Upper lobe of left lung (tissue), 6 donors: ENCODE measurements around the gene SPACDR. TPM values are rescaled to one million over a fixed set of nuclear protein-coding genes. Genes with fewer than 3 reads are reported as not detected.
"Not testable (repeated sequence)": the region's sequence is repeated elsewhere in the genome, so short reads cannot be mapped to it uniquely, and the experiment has no call there.

Experiments used
- ATAC-seq, 2 donors: fragments of 200-7000 bp; cut with Tn5 transposase; one replicate each; pipeline ENCODE4 v1.9.1; 2022; ENCODE audit warnings: mild to moderate bottlenecking in 2 of 2, moderate library complexity in 2 of 2; ENCODE audit not compliant: low FRiP score in 2 of 2
- DNase-seq, 2 donors: peaks; one replicate each; pipeline ENCODE4 v3.0.0-alpha.2; 2019 to 2020
- H3K27ac ChIP-seq, 4 donors: fragments of 200-600 bp; sonication (generic); one replicate each; pipeline ENCODE4 v1.5.1; 2016 to 2019
- H3K27me3 ChIP-seq, 4 donors: fragments of 200-600 bp; sonication (generic); one replicate each; pipeline ENCODE4 v1.5.1; 2017 to 2019
- H3K36me3 ChIP-seq, 4 donors: fragments of 200-600 bp; sonication (generic); one replicate each; pipeline ENCODE4 v1.5.1; 2016 to 2019
- H3K4me1 ChIP-seq, 4 donors: fragments of 200-600 bp; sonication (generic); one replicate each; pipeline ENCODE4 v1.5.1; 2018 to 2019
- H3K4me3 ChIP-seq, 4 donors: fragments of 200-600 bp; sonication (generic); one replicate each; pipeline ENCODE4 v1.5.1; 2017 to 2019; ENCODE audit warnings: mild to moderate bottlenecking in 2 of 4, moderate library complexity in 1 of 4
- H3K9me3 ChIP-seq, 4 donors: fragments of 200-600 bp; sonication (generic); one replicate each; pipeline ENCODE4 v1.5.1; 2018 to 2019
- CTCF ChIP-seq, 6 experiments: fragments of 450-650 bp in 4 of 6; fragments of 200-600 bp in 2 of 6; sonication (generic) in 2 of 6; IDR thresholded peaks; one replicate each; pipeline ENCODE4 v1.5.1; 2016 to 2019; ENCODE audit warnings: antibody characterized with exemption in 6 of 6
- EP300 ChIP-seq, 4 donors: sonication (generic); formaldehyde crosslinking; IDR thresholded peaks; one replicate each; pipeline ENCODE4 v1.5.1; 2017; ENCODE audit warnings: antibody characterized with exemption in 4 of 4, control low read depth in 2 of 4
- POLR2A ChIP-seq, 4 donors: fragments of 450-650 bp; IDR thresholded peaks; one replicate each; pipeline ENCODE4 v1.5.1; 2016 to 2017; ENCODE audit warnings: antibody characterized with exemption in 4 of 4, mild to moderate bottlenecking in 2 of 4
- POLR2AphosphoS5 ChIP-seq, 2 donors: sonication (generic); formaldehyde crosslinking; IDR thresholded peaks; one replicate each; pipeline ENCODE4 v1.5.1; 2017; ENCODE audit warnings: antibody characterized with exemption in 2 of 2
- WGBS, 2 donors: methylation state at CpG; one replicate each; pipeline ENCODE4 v1.1.5; 2017 to 2018; 5-methylcytosine and 5-hydroxymethylcytosine counted together
- total RNA-seq, 6 donors: library from RNA; depleted of rRNA in 4 of 6; stranded (reverse); fragments of >200 nt in 4 of 6; gene quantifications; one replicate each; pipeline versions ENCODE4 v1.1.0 to v1.2.1, GENCODE V29; 2016 to 2021
- donor health status: DM: no; HTN: no; CAD: no; lungs with moderate emphysema.
- donor health status: DM: no; HTN: yes; CAD: no; lungs with severe emphysema.

SPACDR gene
- total RNA-seq, 6 donors from 2014 or later = 0.59 to 2.1 (median 1.3) TPM; not detected in 2

GRCh38 chr7:100444311-100445278 lies 19.5 kb downstream of the SPACDR start:
- Histone ChIP-seq H3K36me3 (no peaks in the 10 kb centered on the region), H3K27me3 (no peaks in the 10 kb centered on the region), H3K4me3 (no peak overlapping the region), H3K27ac (peak overlapping the region; percentile 62 to 82 (median 71)), H3K9me3 (no peaks in the 10 kb centered on the region), H3K4me1 (peaks cover 8 to 22% (median 20%) of the 10 kb centered on the region in 4 donors)
- TF ChIP-seq CTCF (IDR thresholded peaks at IDR 0.05) = no peak
- TF ChIP-seq POLR2AphosphoS5 (IDR thresholded peaks at IDR 0.05) = peak; percentile 77 to 80
- TF ChIP-seq POLR2A (IDR thresholded peaks at IDR 0.05) = peak in 1 of 4 donors; percentile 18
- peak in 3 of 4 donors; percentile 53 to 86 (median 58) for TF ChIP-seq EP300 (IDR thresholded peaks at IDR 0.05)
- 35 to 36% methylated on average over 9 to 14 of the region's 14 CpGs for WGBS, 2 donors
- peak; percentile 52 to 75 for ATAC-seq
- peak in 1 of 2 donors; percentile 57 for DNase-seq

GRCh38 chr7:100443096-100443840 lies 20.8 kb downstream of the SPACDR start:
- Histone ChIP-seq H3K4me3 (no peak overlapping the region), H3K27me3 (no peaks in the 10 kb centered on the region), H3K9me3 (no peaks in the 10 kb centered on the region), H3K36me3 (no peaks in the 10 kb centered on the region), H3K4me1 (peaks cover 8 to 22% (median 20%) of the 10 kb centered on the region in 4 donors), H3K27ac (peak overlapping the region; percentile 4 to 82 (median 68))
- TF ChIP-seq CTCF (IDR thresholded peaks at IDR 0.05) = no peak
- no peak for TF ChIP-seq EP300 (IDR thresholded peaks at IDR 0.05)
- no peak for TF ChIP-seq POLR2A (IDR thresholded peaks at IDR 0.05)
- no peak for TF ChIP-seq POLR2AphosphoS5 (IDR thresholded peaks at IDR 0.05)
- no peak for DNase-seq
- WGBS, 2 donors = 91 to 93% methylated on average over 9 of the region's 9 CpGs
- no peak for ATAC-seq

GRCh38 chr7:100441641-100442535 lies 22.2 kb downstream of the SPACDR start:
- no peak for ATAC-seq
- TF ChIP-seq POLR2A (IDR thresholded peaks at IDR 0.05) = no peak
- TF ChIP-seq CTCF (IDR thresholded peaks at IDR 0.05) = no peak
- no peak for TF ChIP-seq EP300 (IDR thresholded peaks at IDR 0.05)
- TF ChIP-seq POLR2AphosphoS5 (IDR thresholded peaks at IDR 0.05) = no peak
- Histone ChIP-seq H3K4me1 (peaks cover 8 to 24% (median 21%) of the 10 kb centered on the region in 4 donors), H3K36me3 (no peaks in the 10 kb centered on the region), H3K27ac (no peak overlapping the region), H3K9me3 (no peaks in the 10 kb centered on the region), H3K4me3 (no peak overlapping the region), H3K27me3 (no peaks in the 10 kb centered on the region)
- 90 to 97% methylated on average over 9 to 11 of the region's 11 CpGs for WGBS, 2 donors
- no peak for DNase-seq

GRCh38 chr7:100439244-100439643 lies 24.8 kb downstream of the SPACDR start:
- H3K27me3 ChIP-seq, H3K36me3 ChIP-seq, H3K4me3 ChIP-seq, H3K9me3 ChIP-seq, DNase-seq, ATAC-seq: not testable (repeated sequence)
- WGBS, 2 donors = 89% methylated on average over 7 of the region's 7 CpGs
- Histone ChIP-seq H3K27ac (peak overlapping the region in 1 of 4 donors; percentile 35), H3K4me1 (peaks cover 19 to 28% (median 20%) of the 10 kb centered on the region in 4 donors)

GRCh38 chr7:100438731-100439130 lies 25.3 kb downstream of the SPACDR start:
- whole genome bisulfite sequencing, 2 donors = 92% methylated on average over 8 of the region's 8 CpGs
- not testable (repeated sequence) for H3K27me3 ChIP-seq, H3K9me3 ChIP-seq, ATAC-seq, H3K4me3 ChIP-seq, DNase-seq
- peaks cover 14 to 28% (median 19%) of the 10 kb centered on the region in 4 donors for H3K4me1 ChIP-seq
- H3K27ac ChIP-seq = peak overlapping the region in 1 of 4 donors; percentile 9
- peaks cover 4 to 11% (median 10%) of the 10 kb centered on the region in 4 donors for H3K36me3 ChIP-seq
